NCI-H1436 treated with DMSO at 0.1 percent for 48 hours (cell line): ENCODE results near the gene GNB2.

Experiments used
- DNase-seq: peaks from one replicate; lab custom pipeline; 2025; lab: John Stamatoyannopoulos, UW

Gene GNB2

DNA sequence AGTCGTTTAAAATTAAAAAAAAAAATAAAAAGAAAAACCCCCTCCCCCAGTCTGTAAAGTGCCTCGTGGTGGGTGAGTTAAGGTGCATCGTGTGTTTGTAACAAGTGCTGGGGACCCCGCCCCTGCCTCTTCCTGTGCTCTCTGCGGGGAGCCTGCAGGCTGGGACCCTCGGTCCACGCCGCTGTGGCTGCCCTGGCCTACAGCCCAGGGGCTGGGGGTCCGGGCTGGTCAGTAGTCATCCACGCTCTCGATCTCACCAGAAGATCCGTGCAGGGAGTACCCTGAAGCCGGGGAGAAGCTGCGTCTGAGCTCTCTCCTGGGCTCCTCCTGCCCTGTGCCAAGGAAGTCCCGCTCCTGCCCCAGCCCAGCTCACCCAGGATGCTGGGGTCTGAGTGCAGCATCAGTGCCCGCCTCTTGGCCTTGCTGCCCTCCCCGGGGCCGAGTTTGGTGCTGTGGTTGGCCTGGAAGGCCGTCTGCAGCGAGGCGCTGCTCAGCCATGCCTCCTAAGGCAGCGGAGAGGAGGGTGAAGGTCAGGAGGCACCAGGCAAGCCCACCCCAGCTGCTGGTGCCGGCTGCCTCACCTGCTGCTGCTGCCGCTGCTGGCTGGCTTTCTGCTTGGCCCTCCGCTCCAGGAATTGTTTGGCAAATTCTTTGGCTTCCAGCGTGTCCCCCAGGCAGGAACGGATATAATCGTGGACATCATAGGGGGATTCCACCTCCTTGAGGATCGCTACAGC is 8.1 kb downstream of the GNB2 start:
- DNase-seq = no peak

DNA sequence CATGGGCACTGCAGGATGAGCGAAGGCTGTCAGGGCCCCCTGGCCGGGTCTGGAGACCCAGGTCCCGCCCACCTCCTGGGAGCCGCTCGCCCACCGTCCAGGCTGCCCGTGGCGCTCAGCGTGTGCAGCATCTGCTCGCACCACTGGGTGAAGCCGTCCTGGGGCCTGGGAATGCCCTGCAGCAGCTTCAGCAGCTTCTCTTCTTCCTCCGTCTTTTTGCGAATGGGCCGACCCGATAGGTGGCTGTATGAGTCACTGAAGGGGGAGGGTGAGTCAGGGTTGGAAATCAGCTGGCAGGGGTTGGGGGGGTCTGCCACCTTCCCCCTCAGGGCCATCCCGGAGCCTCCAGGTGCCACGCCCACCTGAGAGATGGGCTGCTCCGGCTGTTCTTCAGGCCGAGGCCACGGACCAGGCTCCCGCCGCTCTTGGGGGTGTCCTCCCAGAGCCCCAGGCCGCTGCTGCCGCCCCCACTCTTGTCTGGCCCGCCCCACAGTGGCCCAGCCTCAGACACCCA is 8.7 kb downstream of the GNB2 start:
- DNase-seq = no peak

DNA sequence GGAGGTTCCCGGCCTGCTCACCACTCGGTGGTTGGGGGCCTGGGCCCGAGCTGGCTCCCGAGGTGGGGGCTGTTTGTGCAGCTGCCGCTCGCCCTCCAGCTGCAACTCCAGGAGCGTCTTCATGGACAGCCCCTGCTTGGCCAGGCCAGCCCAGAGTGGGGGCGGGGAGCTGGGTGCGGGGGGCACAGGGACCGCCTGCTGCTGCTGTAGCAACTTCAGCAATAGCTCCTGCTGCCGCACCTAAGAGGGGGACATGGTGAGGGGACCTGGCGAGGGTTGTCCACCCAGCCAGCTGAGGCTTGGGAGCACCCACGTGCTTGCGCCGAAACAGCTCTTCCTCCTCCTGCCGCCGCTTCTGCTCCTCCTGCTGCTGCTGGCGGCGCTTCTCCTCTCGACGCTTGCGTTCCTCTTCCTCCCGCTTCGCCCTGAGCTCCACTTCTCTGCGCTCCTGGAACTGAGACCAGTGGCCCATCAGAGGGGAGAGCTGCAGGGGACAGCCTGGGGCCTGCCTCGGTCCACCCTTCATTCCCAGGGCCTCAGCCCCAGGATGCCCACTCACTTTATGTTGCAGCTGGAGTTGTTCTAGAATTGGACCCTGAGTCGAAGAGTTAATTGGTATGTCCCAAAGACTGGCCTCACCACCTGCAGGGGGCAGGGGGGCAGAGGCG is 9.6 kb downstream of the GNB2 start:
- DNase-seq = no peak

DNA sequence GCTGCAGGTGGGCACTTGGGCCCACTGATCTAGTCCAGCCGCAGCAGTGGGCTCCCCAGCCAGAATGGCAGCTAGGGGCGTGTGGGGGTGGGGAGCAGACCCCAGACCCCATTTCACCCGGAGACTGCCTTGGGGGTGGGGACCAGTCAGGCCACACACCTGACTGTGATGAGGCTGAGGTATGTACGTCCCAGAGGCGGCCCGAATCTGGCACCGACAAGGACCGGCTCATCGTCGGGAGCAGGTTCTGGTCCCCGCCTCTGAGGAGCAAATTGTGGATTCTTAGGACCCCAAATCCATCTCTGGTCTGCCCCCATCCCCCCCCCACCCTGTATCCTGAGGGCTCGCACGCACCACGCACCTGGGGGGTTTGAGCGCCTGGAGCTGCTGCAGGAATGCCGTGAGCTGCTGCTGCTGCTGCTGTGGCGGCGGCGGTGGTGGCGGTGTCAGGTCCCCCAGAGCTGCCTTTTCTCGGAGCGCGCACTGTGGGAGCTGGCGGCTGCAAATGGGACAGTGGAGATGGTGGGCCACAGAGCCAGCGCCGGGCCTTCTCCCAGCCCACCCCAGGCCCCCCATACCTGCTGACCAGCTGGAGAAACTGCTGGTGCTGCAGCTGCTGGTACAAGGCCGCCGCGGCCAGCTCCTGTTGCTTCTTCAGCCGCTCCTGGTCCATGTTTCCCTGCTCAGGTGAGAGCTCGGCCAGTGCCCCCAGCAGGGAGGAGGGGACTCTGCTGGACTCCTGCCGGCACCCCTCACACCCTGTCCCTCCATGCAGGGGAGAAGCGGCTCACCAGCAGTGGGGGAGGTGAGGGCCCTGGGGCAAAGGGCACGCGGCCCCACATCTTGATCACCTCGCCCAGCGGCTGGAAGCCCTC is 10.4 kb downstream of the GNB2 start:
- no peak for DNase-seq

DNA sequence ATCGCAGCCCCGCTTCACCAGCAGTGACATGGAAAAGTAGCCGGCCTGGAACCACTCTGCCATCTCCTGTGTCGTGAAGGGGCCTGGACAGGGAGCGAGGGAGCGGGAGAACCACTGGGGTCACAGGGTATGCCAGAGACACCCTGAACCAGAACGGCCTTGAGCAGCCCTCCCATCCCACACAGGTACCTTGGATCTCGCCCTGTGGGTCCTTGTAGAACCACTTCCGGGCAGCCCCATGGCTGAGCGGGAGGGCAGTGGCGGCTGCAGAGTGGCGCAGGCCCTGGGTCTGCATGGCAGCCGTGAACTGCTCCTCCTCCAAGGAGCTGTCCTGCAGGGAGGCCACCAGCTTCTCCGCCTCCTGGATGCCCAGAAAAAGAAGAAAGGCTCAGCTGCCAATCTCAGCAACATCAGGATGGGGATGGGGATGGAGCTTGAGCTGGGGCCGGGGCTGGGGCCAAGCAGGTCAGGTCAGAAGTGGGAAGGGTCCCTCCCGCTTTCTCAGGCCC is 11.0 kb downstream of the GNB2 start:
- no peak for DNase-seq

DNA sequence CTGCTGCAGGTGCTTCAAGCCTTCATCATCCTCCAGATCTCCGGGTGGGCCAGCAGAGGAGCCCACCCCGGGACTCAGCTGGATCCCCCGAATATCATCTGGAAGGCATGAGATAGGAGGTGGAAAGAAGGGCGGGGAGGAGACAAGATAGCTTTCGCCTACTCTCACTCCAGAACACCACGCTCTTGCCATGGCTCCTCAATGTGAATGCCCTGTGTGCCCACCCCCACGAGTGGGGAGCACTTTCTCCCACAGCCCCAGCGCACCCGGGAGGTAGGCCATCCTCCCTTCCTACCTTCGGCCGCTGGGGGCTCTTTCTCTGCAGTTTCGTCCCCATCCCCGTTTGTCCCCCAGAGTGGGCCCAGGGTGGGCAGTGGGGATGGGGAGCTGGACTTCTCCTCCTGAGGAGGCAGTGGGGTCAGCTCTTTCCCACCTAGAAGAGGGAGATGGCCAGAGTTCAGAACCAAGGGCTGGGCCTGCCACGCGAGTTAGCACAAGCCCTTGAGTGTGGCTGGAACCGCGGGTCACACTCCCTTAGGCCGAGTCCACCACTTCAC is 11.6 kb downstream of the GNB2 start:
- no peak for DNase-seq

DNA sequence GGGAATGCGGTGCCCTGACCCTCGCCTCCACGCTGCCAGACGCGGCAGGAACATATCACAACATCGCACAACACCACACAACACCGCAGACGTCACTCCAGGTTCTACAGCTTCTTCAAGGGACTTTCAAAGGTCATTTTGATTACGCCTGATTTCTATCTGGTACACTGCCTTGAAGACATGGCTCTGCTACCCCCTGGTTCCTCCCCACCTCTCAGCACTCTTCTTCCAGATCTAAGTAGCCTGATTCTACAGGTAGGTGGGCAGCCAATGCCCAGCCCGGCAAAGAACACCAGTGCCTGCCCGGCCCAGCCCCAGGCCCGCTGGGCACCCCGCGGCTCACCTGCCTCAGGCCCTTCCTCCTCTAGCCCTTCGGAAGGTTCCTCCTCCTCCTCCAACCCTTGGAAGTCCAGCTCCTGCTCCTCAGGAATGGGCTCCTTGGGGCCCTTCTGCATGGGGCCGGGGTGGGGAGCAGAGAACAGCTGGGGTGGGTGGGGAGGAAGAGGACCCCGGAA is 12.1 kb downstream of the GNB2 start:
- DNase-seq = no peak

DNA sequence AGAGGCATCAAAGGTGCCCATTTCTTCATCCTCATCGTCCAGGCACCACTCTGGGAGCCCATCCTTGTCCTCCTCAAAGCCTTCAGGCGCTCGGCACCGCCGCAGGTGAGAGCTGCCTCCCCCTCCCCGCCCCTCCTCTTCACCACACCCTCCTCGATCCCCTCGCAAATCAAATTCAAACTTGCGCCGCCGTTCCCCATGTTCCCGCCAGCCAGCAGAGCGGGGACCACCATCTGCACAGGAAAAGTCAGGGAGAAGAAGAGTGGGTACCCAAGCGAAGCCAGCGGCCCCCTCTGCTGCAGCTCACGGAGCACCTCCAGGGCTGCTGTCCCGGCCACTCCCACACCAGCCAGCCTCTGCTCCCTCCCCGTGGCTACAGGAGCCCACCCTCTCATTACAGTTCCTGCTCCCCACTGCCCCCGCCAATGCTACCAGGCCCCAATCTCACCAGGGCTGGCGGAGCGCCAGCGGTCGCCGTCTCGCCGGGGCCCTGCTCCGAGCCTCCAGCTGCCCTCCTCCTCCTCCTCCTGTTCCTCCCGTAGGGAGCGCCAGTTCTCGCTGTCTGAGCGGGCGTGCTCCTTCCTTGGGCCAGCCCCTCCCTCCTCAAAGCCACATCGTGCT is 12.8 kb downstream of the GNB2 start:
- DNase-seq = no peak

DNA sequence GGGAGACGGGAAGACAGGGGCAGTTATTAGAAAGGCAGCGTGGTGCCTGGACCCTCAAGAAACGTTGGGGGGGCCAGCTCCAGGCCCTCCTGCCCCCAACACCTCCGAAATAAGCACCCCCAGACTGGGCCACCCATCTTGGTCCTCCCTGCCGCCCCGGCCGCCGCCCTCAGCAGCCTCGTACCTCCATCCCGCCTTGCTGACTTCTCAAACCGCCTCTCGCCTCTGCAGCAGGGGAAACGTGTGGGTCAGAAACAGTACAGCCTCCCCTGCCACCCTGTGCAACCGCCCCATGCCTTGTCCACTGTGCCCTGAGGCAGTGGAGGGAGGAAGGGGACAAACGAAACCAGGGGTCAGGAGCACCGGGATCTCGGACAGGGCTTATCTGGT is 13.3 kb downstream of the GNB2 start:
- DNase-seq = no peak

DNA sequence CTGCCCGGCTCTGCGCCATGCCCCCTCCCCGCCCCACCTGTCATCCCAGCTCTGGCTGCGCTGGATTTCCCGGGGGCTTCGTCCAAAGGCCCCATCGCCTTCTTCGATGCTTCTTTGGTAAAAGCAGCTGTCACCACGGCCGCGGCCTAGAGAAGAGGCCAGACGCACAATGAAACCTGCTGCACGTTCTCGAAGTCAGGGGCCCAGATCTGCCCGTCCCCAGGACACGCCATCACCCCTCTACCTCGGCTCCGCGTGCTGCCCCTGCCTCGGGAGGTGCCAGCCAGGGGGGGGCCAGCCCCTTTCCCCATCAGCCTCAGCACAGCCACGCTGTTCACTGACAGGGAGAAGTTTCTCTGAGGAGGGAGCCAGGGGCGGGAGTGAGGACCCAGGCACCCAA is 13.7 kb downstream of the GNB2 start:
- no peak for DNase-seq

DNA sequence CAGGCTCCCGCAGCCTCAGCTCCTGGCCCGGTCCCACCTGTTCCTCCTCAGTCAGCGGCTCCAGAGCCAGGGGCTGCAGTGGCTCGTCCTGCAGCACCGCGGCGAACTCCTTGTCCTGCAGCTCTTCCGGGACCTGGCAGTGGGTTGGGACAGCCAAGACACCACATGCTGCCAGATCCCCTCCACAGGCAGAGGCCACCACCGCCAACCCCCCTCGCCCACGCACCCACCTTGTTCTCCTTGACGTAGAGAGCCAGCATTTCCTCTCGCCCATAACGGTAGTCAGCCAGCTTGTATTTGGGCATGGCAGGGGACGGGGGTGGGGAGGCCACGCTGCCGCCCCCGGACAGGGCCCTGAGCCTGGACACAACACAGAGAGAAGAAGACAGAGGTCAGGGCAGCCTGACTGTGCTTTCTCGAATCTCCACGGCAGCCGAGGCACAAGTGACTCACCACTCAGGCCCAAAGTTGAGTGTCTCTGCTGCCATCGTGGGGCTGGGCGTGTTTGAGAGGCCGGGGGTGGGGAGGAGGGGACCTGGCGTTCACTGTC is 14.3 kb downstream of the GNB2 start:
- DNase-seq = no peak

DNA sequence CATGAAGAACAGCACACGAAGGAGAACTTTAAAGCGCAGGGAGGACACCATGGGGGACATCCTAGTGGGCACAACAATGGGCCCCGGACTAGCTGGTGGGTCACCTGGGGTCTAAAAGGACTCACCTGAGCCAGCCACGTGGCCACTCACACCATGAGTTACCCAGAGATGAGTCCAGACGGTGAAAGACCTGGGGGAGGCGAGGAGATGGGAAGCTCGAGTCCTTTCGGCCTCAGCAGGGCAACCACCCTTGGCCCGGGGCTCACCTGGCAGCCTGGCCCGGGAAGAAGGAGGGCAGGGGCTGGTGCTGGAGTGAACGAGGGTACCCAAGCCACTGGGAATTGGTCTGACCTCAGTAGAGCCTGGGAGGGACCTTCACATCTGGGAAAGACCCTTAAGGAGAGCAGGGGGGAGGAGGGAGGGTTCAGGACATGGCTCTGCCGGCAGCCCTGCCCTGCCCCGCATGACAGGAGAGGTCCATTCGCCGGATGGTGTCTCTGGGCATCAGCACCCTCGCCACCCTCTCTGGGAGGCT is 14.9 kb downstream of the GNB2 start:
- no peak for DNase-seq

DNA sequence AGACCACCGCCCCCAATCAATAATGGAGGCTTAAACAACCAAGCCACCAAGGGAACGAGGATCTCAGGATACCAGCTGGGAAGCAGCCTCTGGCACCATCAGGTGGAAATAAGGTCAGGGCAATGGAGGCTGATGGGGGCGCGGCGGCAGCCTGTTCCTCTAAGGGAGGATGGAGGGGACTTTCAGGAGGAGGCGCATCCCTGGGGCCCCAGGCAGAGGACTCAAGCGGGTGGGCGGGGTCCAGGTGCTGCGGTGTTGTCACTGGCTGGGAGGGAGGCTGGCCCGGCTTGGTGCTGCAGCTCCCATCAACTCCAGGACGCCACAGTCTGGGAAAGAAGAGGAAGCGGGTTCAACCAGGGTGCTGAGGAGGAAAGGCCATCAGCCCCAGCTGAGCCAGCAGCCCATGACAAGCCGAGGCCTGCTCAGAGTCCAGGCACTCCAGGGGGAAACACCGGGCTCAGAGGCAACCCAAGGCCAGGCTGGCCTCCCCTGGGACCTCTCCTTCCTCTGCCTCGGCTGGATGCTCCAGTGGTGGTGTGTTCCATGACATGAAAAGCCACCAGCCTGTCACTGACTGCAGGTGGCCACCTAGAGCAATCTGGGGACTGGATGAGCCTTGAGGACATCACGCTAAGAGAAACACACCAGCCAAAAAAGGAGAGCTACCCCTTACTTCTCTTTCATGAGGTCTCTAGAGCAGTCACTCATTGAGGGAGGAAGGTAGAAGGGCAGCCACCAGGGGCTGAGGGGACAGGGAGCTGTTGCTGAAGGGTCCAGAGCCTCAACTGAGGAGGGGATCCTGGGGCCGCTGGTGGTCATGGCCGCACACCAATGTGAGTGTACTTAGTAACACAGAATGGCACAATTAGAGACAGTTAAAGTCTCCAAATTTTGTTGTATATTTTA is 15.9 kb downstream of the GNB2 start:
- DNase-seq = no peak

DNA sequence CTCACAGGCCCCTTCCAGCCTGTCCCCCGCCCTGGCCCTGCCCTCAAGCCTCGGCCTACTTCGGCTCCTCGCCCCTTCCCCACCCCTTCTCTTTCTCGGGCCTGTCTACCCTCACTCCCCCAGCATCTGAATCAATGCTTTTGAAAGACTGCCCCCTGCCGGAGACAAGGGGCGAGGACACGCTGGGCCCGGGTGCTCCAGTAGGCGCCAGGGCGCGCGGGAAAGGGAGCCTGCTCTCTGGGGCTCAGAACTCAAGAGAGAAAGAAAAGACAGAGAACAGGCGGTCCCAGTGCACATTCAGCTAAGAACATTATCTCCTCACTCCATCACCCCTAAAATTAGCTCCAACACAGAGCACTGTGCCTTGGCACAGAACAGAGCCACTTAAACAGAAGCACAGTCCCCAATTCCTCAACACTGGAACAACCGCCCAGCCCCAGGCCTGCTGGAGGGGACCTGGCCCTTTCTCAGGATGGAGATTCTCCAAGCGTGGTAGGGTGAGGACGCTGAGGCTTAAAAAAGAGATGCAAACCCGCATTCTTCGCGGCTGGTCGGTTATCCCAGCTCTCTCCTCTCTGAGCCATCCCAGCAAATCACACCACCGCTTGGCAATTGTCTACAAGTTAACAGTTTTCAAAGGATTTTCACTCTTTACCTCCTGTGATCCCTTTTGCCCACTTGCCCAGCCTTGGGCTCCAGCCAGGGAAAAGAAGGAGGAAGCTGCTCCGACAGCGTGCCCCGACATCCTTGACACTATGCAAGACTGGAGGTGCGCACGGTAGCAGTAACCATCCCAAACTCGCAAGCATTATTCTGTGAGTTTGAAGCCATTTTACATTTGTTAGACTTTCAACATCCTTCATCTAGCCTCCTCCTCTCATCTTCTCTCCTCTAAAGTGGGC is 18.4 kb downstream of the GNB2 start:
- DNase-seq = no peak

DNA sequence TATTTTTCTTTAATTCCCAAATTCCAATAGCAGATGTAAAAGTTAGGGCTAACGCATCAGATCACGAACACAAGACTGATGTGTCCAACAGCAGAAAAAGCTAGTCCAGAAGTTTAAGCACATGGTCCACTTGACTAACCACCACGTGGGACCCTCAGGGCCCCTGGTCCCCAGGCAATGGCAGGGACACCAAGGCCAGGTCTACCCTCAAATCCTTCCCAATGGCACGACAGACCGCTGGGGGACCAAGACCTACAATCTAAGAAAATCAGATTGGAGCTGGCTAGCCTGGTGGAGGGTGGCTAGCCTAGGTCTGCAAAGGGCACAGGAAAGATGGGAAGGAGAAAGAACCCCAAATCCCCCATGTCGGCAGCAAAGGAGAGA is 19.0 kb downstream of the GNB2 start:
- DNase-seq = no peak

DNA sequence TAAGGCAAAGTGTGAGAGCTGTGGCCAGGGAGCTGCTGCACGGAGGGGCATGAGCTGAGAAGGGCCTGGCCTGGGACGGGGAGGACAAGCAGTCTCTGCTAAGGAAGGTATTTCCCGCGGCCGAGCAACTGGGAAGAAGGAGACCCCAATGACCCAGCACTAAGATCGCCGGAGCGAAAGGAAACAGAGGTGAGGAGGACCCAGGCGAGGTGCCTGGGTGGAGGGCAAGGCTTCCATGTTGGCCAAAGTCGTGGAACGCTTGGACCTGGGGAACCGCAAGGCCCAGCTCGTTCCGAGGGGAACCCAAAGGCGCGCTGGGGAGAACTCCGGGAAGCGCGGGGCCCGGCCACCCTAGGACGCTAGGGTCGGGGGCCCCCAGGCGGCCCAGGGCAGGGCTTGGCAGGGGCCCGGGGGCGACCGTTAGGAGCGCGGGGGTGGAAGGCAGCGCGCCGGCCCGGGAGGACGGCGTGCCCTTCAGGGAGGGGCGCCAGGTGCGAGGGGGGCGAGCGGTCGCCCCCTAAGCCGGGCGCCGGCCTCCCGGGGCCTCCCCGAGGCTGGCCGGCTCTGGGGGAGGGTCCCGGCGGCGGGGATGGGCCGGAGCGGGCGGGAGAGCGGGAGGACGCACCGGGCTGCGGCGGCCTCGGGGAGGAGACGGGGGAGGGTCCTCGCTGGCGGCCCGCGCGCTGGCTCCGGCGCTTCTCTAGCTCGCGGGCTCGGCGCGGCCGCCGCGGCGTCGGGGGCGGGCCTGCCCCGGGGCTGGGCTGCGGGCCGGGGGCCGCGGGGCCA is 20.0 kb downstream of the GNB2 start:
- DNase-seq = no peak

DNA sequence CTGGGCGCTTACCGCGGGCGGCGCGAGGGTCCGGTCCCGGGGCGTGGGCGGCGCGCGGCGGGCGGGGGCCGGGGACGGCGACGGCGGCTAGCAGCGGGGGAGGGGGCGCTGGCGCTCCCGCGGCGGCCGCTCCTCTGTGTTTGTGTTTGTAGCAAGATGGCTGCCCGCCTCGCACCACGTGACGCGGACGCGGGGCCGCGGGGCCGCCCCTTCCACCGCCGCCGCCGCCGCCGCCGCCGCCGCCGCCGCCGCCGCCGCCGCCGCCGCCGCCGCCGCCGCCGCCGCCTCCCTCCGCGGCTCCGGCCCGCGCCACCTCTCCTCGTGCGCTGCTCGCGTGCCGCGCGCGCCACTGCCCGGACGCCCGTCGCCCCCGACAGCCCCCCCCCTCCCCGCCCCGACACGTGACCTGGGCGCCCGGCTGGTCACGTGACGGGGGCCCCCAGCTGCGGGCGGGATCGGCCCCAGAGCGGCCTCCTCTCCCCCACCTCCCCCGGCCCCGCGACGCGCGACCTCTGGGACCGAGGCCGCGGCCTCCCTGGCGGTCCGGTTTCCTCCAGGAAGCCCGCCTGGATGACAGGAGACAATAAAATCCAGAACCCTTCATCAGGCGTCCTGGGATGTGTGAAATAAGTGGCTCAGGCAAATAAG is 20.7 kb downstream of the GNB2 start, which contains the start of gene GIGYF1:
Gene GIGYF1, minus strand, starts transcription at position 153 of the 648 bp plus-strand sequence. CDS start 6,012 bp downstream, outside the sequence.
- no peak for DNase-seq
